Calu3 (cell line): ENCODE measurements around the gene PPP4R3A. TPM values are rescaled to one million over a fixed set of nuclear protein-coding genes. Genes with fewer than 3 reads are reported as not detected.
A peak's percentile ranks its signal among the peaks of the same experiment; 100 is the strongest.
"Not testable (repeated sequence)": the region's sequence is repeated elsewhere in the genome, so short reads cannot be mapped to it uniquely, and the experiment has no call there.

ENCODE experiments used
- BruUV-seq: library from RNA; stranded (reverse); fragments of 400-500 nt; replicated peaks from 2 replicates; lab custom pipeline; 2021; lab: Mats Ljungman, UMichigan
- CTCF ChIA-PET: fragments of 300-600 bp; sonication (Branson Sonifier 250); formaldehyde crosslinking; loops from one replicate; lab custom pipeline; 2022; ENCODE audit warnings: antibody characterized with exemption; lab: Charles Lee
- DNase-seq: peaks from one replicate; pipeline ENCODE4 v3.0.0; 2022
- H3K27ac Mint-ChIP-seq: one replicate; pipeline ENCODE4 v1.8.0; 2022; ENCODE audit warnings: mixed read lengths; ENCODE audit not compliant: unreplicated experiment
- H3K27me3 Mint-ChIP-seq: one replicate; pipeline ENCODE4 v1.8.0; 2022; ENCODE audit warnings: mixed read lengths; ENCODE audit not compliant: unreplicated experiment
- H3K36me3 Mint-ChIP-seq: one replicate; pipeline ENCODE4 v1.8.0; 2022; ENCODE audit warnings: mild to moderate bottlenecking, moderate library complexity, mixed read lengths; ENCODE audit not compliant: insufficient read depth, unreplicated experiment
- H3K4me1 Mint-ChIP-seq: one replicate; pipeline ENCODE4 v1.8.0; 2022; ENCODE audit warnings: mild to moderate bottlenecking, low read depth, mixed read lengths; ENCODE audit not compliant: unreplicated experiment
- H3K4me3 Mint-ChIP-seq: one replicate; pipeline ENCODE4 v1.8.0; 2022; ENCODE audit warnings: mild to moderate bottlenecking, low read depth, moderate library complexity, mixed read lengths; ENCODE audit not compliant: unreplicated experiment
- H3K9me3 Mint-ChIP-seq: one replicate; pipeline ENCODE4 v1.8.0; 2022; ENCODE audit warnings: low read depth, mixed read lengths; ENCODE audit not compliant: unreplicated experiment
- intact Hi-C: fragments of 100-400 bp; cut with micrococcal nuclease; formaldehyde crosslinking; loops from one replicate; pipeline ENCODE4 v1.10.0; 2022; ENCODE audit not compliant: unreplicated experiment
- total RNA-seq: library from RNA; stranded (reverse); gene quantifications from 2 replicates; pipeline ENCODE4 v1.2.3, GENCODE V29; 2022
- TF ChIP-seq, protein P1 (sequence below): fragments of 200-600 bp; IDR thresholded peaks from one replicate; pipeline ENCODE4 v1.8.0; 2022; ENCODE audit warnings: antibody characterized with exemption; ENCODE audit not compliant: unreplicated experiment

Gene PPP4R3A
- total RNA-seq, 1 experiment from 2014 or later = 82.2 TPM

- Mint-ChIP-seq H3K9me3 (no peaks in the 10 kb centered on the region), H3K27ac (no peak overlapping the region)
Observed at GRCh38 chr14:91412939-91413338, 97.2 kb downstream of the PPP4R3A start.

GRCh38 chr14:91410771-91411536 is 99.2 kb downstream of the PPP4R3A start:
- intact Hi-C loops = no loop called here
- BruUV-seq = no TSS peak
- CTCF ChIA-PET = no interaction called here

More at GRCh38 chr14:91412939-91413338, 97.2 kb downstream of the PPP4R3A start:
- Mint-ChIP-seq H3K27me3 (no peaks in the 10 kb centered on the region), H3K36me3 (peaks cover 38% of the 10 kb centered on the region), H3K4me3 (peak overlapping the region; percentile 13), H3K4me1 (peaks cover 24% of the 10 kb centered on the region)
- intact Hi-C loops = no loop called here
- no TSS peak for BruUV-seq
- CTCF ChIA-PET = no interaction called here
- TF ChIP-seq, protein P1, sequence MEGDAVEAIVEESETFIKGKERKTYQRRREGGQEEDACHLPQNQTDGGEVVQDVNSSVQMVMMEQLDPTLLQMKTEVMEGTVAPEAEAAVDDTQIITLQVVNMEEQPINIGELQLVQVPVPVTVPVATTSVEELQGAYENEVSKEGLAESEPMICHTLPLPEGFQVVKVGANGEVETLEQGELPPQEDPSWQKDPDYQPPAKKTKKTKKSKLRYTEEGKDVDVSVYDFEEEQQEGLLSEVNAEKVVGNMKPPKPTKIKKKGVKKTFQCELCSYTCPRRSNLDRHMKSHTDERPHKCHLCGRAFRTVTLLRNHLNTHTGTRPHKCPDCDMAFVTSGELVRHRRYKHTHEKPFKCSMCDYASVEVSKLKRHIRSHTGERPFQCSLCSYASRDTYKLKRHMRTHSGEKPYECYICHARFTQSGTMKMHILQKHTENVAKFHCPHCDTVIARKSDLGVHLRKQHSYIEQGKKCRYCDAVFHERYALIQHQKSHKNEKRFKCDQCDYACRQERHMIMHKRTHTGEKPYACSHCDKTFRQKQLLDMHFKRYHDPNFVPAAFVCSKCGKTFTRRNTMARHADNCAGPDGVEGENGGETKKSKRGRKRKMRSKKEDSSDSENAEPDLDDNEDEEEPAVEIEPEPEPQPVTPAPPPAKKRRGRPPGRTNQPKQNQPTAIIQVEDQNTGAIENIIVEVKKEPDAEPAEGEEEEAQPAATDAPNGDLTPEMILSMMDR = no peak
- DNase-seq = no peak

DNA sequence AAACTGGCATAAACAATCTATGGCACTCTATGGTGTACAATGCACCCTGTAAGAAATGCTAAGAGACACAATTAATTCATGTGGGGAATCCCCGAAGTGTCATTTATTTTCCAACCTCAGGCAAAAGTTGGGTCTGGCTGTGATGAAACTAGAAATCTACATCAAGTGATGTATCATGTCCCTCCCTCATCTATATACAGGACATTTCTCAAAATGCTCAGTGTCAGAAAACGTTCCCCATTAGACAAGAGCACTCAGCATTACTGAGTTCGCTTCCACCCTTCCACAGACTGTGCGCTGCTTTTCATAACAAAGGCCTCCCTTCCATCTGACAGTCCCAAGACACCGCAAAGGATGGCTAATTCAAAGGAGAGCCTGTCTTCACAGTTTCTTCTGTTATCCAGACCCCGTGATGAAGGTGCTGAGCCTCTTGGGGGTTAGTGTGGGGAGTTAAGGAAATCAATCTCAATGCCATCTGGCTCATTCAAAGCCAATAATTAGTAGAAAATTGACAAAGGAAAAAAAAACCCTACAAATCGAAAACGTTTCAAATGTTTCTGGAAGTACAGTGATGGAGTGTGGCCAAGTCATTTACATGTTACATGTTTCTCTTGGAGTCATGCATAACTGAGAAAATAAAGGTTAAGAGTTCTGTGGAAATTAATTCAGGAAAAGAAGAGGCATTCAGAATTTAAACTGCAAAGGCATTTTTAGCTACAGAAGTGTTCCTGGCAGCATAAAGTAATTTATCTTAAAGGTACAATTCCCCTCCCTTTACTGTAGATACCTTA is 100.0 kb downstream of the PPP4R3A start:
- no peak for DNase-seq
- Mint-ChIP-seq H3K27ac (no peak overlapping the region), H3K27me3 (no peaks in the 10 kb centered on the region), H3K4me3 (no peak overlapping the region), H3K9me3 (no peaks in the 10 kb centered on the region), H3K4me1 (peaks cover 24% of the 10 kb centered on the region), H3K36me3 (peaks cover 25% of the 10 kb centered on the region)
- CTCF ChIA-PET = no interaction called here
- no TSS peak for BruUV-seq
- intact Hi-C loops = no loop called here
- TF ChIP-seq, protein P1 = no peak

More at GRCh38 chr14:91410771-91411536, 99.2 kb downstream of the PPP4R3A start:
- Mint-ChIP-seq H3K36me3 (peaks cover 27% of the 10 kb centered on the region), H3K27me3 (no peaks in the 10 kb centered on the region), H3K27ac (no peak overlapping the region), H3K4me1 (peaks cover 24% of the 10 kb centered on the region), H3K4me3 (no peak overlapping the region), H3K9me3 (no peaks in the 10 kb centered on the region)
- no peak for DNase-seq
- TF ChIP-seq, protein P1 = no peak

DNA sequence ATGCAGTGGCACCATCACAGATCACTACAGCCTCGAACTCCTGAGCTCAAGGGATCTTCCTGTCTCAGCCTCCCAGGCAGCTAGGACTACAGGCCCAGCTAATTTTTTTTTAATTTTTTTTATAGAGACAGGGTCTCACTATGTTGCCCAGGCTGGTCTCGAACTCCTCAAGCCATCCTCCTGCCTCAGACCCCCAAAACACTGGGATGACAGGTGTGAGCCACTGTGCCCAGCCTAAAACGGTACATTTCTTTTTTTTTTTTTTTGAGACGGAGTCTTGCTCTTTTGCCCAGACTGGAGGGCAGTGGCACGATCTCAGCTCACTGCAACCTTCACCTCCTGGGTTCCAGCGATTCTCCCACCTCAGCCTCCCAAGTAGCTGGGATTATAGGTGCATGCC is 100.9 kb downstream of the PPP4R3A start:
- H3K4me1 Mint-ChIP-seq = peaks cover 16% of the 10 kb centered on the region
- H3K9me3 Mint-ChIP-seq, H3K4me3 Mint-ChIP-seq, DNase-seq, H3K27me3 Mint-ChIP-seq, BruUV-seq, intact Hi-C loops, H3K27ac Mint-ChIP-seq: not testable (repeated sequence)
- H3K36me3 Mint-ChIP-seq = peaks cover 25% of the 10 kb centered on the region
- CTCF ChIA-PET = interaction anchor here (0.8 kb wide), 1 partner anchor 86 kb away, joined by 4 read pairs; no protein-coding TSS in a partner anchor

Other genes with a start within 250 kb of the PPP4R3A start
- 33.2 and 43.9 TPM in 2 replicates for gene CCDC88C, start 92.5 kb downstream of the PPP4R3A start, total RNA-seq
- gene CATSPERB, start 221.8 kb upstream of the PPP4R3A start, total RNA-seq = 10.2 and 14.3 TPM in 2 replicates